Measurements from ENCODE around the gene MSMP.

- TF ChIP-seq EZH2 (IDR thresholded peaks at IDR 0.05) (no peak), POLR2AphosphoS5 (IDR thresholded peaks at IDR 0.05; ENCODE audit: borderline replicate concordance, low read depth, low read length) (no peak), FOXP2 (optimal IDR thresholded peaks at IDR 0.05; ENCODE audit: control extremely low read depth, extremely low read length, insufficient read depth) (no peak)
Observed at GRCh38 chr9:35723908-35724307, 30.2 kb downstream of the MSMP start.

All from SK-N-MC (cell line).